ENCODE data around the gene NUDT2.

- no peak for TF ChIP-seq CTCF (IDR thresholded peaks at IDR 0.05)
- no peak for TF ChIP-seq EZH2phosphoT487 (IDR thresholded peaks at IDR 0.05)
Observed at GRCh38 chr9:34317436-34317835, 11.9 kb upstream of the NUDT2 start.

Measured in neural progenitor cell (in vitro differentiated cells).